KMS-11 (cell line): Measurements from ENCODE around the gene CNTLN.
"Not testable (repeated sequence)": the region's sequence is repeated elsewhere in the genome, so short reads cannot be mapped to it uniquely, and the experiment has no call there.

Experiments used
- H2AFZ ChIP-seq: fragments of 200-600 bp; sonication (generic); 2 replicates; pipeline ENCODE4 v1.6.1; 2016; ENCODE audit warnings: antibody characterized with exemption, mixed run types, low read depth
- H3K27ac ChIP-seq: fragments of 200-600 bp; sonication (generic); 2 replicates; pipeline ENCODE4 v1.6.1; 2016; ENCODE audit warnings: mild to moderate bottlenecking, mixed run types
- H3K27me3 ChIP-seq: fragments of 200-600 bp; sonication (generic); 2 replicates; pipeline ENCODE4 v1.6.1; 2017; ENCODE audit warnings: mild to moderate bottlenecking, low read depth, mixed run types, moderate library complexity; ENCODE audit not compliant: insufficient read depth
- H3K36me3 ChIP-seq: fragments of 200-600 bp; sonication (generic); 2 replicates; pipeline ENCODE4 v1.6.1; 2017; ENCODE audit warnings: mild to moderate bottlenecking, mixed run types; ENCODE audit not compliant: insufficient read depth
- H3K4me1 ChIP-seq: fragments of 200-600 bp; sonication (generic); 2 replicates; pipeline ENCODE4 v1.6.1; 2016; ENCODE audit warnings: mild to moderate bottlenecking, low read depth, mixed run types; ENCODE audit not compliant: poor library complexity, severe bottlenecking
- H3K4me2 ChIP-seq: fragments of 200-600 bp; sonication (generic); 2 replicates; pipeline ENCODE4 v1.7.0; 2016; ENCODE audit warnings: mild to moderate bottlenecking, mixed run types
- H3K4me3 ChIP-seq: fragments of 200-600 bp; sonication (generic); IDR thresholded peaks from 2 replicates; pipeline ENCODE4 v1.6.1; 2017; ENCODE audit warnings: low read depth, low read length, mixed read lengths; ENCODE audit not compliant: insufficient read depth
- H3K79me2 ChIP-seq: fragments of 200-600 bp; sonication (generic); 2 replicates; pipeline ENCODE4 v1.6.1; 2016; ENCODE audit warnings: low read depth, mixed run types; ENCODE audit not compliant: insufficient read depth
- H3K9ac ChIP-seq: fragments of 200-600 bp; sonication (generic); 2 replicates; pipeline ENCODE4 v1.6.1; 2016; ENCODE audit warnings: mild to moderate bottlenecking, mixed run types
- H4K20me1 ChIP-seq: fragments of 200-600 bp; sonication (generic); 2 replicates; pipeline ENCODE4 v1.6.1; 2016; ENCODE audit warnings: mild to moderate bottlenecking, mixed run types; ENCODE audit not compliant: insufficient read depth
- TF ChIP-seq, protein P1 (sequence below): fragments of 200-600 bp; sonication (generic); conservative IDR thresholded peaks from 2 replicates; pipeline ENCODE4 v1.6.1; 2017; ENCODE audit warnings: low read depth, mild to moderate bottlenecking, antibody characterized with exemption, low read length, moderate library complexity, mixed read lengths

Gene CNTLN

GRCh38 chr9:17280350-17281012, 145.6 kb downstream of the CNTLN start:
- no peak overlapping the region for H3K9ac ChIP-seq
- H3K27me3 ChIP-seq = no peaks in the 10 kb centered on the region
- H3K4me3 ChIP-seq = no peak overlapping the region
- H3K36me3 ChIP-seq = no peaks in the 10 kb centered on the region
- H3K79me2 ChIP-seq = no peaks in the 10 kb centered on the region
- TF ChIP-seq, protein P1, sequence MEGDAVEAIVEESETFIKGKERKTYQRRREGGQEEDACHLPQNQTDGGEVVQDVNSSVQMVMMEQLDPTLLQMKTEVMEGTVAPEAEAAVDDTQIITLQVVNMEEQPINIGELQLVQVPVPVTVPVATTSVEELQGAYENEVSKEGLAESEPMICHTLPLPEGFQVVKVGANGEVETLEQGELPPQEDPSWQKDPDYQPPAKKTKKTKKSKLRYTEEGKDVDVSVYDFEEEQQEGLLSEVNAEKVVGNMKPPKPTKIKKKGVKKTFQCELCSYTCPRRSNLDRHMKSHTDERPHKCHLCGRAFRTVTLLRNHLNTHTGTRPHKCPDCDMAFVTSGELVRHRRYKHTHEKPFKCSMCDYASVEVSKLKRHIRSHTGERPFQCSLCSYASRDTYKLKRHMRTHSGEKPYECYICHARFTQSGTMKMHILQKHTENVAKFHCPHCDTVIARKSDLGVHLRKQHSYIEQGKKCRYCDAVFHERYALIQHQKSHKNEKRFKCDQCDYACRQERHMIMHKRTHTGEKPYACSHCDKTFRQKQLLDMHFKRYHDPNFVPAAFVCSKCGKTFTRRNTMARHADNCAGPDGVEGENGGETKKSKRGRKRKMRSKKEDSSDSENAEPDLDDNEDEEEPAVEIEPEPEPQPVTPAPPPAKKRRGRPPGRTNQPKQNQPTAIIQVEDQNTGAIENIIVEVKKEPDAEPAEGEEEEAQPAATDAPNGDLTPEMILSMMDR = no peak
- H4K20me1 ChIP-seq = no peaks in the 10 kb centered on the region
- H2AFZ ChIP-seq = no peak overlapping the region
- no peak overlapping the region for H3K27ac ChIP-seq
- H3K4me1 ChIP-seq = no peaks in the 10 kb centered on the region
- no peak overlapping the region for H3K4me2 ChIP-seq

DNA sequence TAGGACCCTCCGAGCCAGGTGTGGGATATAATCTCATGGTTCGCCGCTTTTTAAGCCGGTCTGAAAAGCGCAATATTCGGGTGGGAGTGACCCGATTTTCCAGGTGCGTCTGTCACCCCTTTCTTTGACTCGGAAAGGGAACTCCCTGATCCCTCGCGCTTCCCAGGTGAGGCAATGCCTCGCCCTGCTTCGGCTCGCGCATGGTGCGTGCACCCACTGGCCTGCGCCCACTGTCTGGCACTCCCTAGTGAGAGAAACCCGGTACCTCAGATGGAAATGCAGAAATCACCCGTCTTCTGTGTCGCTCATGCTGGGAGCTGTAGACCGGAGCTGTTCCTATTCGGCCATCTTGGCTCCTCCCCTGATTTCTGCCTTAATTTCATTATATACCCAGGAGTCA, 155.8 kb downstream of the CNTLN start:
- H3K4me2 ChIP-seq, H3K27me3 ChIP-seq, H3K9ac ChIP-seq, H3K4me3 ChIP-seq, H3K36me3 ChIP-seq, H4K20me1 ChIP-seq, H3K27ac ChIP-seq, H2AFZ ChIP-seq, H3K4me1 ChIP-seq, H3K79me2 ChIP-seq: not testable (repeated sequence)

DNA sequence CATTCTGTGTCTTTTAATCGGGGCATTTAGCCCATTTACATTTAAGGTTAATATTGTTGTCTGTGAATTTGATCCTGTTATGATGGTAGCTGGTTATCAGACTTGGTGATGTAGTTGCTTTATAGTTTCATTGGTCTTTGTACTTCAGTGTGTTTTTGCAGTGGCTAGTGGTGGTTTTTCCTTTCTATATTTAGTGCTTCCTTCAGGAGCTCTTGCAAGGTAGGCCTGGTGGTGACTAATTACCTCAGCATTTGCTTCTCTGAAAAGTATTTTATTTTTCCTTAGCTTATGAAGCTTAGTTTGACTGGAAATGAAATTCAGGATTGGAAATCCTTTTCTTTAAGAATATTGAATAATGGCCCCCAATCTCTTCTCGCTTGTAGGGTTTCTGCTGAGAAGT, 156.9 kb downstream of the CNTLN start:
- Histone ChIP-seq H3K36me3 (no peaks in the 10 kb centered on the region), H3K4me3 (no peak overlapping the region), H3K4me2 (no peak overlapping the region), H3K9ac (no peak overlapping the region), H3K4me1 (peaks cover 9% of the 10 kb centered on the region), H3K79me2 (no peaks in the 10 kb centered on the region), H3K27ac (no peak overlapping the region), H3K27me3 (no peaks in the 10 kb centered on the region), H2AFZ (no peak overlapping the region), H4K20me1 (no peaks in the 10 kb centered on the region)
- TF ChIP-seq, protein P1 = no peak

DNA sequence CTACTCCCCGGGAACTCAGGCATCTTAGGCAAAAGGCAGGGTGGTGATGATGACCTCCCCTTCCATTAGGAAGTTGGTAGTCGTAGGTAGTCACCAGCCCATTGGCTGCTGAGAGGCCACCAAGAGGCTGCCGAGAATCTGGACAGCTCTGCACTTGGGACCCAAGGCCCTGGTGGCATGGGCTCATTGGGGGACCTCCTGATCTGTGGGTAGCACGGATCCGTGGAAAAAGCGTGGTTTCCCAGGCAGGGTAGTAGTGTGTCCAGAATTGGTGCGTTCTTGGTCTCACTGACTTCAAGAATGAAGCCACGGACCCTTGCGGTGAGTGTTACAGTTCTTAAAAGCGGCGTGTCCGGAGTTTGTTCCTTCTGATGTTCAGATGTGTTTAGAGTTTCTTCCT, 158.8 kb downstream of the CNTLN start:
- no peak overlapping the region for H3K4me2 ChIP-seq
- no peak overlapping the region for H2AFZ ChIP-seq
- TF ChIP-seq, protein P1 = no peak
- no peak overlapping the region for H3K27ac ChIP-seq
- no peaks in the 10 kb centered on the region for H3K27me3 ChIP-seq
- H3K79me2 ChIP-seq = no peaks in the 10 kb centered on the region
- peaks cover 9% of the 10 kb centered on the region for H3K4me1 ChIP-seq
- H3K9ac ChIP-seq = no peak overlapping the region
- no peaks in the 10 kb centered on the region for H4K20me1 ChIP-seq
- no peak overlapping the region for H3K4me3 ChIP-seq
- H3K36me3 ChIP-seq = no peaks in the 10 kb centered on the region

DNA sequence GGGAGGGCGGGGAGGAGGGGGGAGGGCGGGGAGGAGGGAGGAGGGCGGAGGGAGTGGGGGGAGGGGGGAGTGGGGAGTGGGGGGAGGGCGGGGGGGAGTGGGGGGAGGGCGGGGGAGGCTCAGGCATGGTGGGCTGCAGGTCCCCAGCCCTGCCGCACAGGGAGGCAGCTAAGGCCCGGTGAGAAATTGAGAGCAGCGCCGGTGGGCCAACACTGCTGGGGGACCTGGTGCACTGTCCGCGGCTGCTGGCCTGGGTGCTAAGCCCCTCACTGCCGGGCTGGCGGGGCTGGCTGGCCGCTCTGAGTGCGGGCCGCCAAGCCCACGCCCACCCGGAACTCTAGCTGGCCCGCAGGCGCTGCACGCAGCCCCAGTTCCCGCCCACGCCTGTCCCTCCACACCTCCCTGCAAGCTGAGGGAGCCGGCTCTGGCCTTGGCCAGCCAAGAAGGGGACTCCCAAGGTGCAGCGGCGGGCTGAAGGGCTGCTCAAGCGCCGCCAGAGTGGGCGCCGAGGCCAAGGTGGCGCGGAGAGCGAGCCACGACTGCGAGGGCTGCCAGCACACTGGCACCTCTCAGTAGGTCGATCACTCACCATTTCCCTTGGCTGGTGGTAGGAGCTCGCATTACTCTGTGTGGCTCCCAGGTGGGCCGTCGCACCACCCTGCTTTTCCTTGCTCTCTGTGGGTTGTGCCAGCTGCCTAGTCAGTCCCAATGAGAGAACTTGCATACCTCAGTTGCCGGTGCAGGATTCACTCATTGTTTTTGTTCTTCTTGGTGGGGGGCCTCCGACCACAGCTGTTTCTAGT, 160.2 kb downstream of the CNTLN start:
- Histone ChIP-seq H3K4me1 (peaks cover 9% of the 10 kb centered on the region), H3K36me3 (no peaks in the 10 kb centered on the region), H4K20me1 (no peaks in the 10 kb centered on the region), H3K4me3 (no peak overlapping the region), H3K4me2 (no peak overlapping the region), H3K9ac (no peak overlapping the region), H2AFZ (no peak overlapping the region), H3K27ac (no peak overlapping the region), H3K79me2 (no peaks in the 10 kb centered on the region), H3K27me3 (no peaks in the 10 kb centered on the region)
- TF ChIP-seq, protein P1 = no peak
